ENCODE results near the gene MBOAT1. TPM values are rescaled to one million over a fixed set of nuclear protein-coding genes. Genes with fewer than 3 reads are reported as not detected.

Gene MBOAT1
- total and polyA plus RNA-seq, 8 donors = 2.4 to 47.2 (median 12.2) TPM

- no peaks in the 10 kb centered on the region for H3K36me3 ChIP-seq
- peaks cover 61 to 89% (median 73%) of the 10 kb centered on the region in 4 donors for H3K4me1 ChIP-seq
- no peak overlapping the region for H3K4me3 ChIP-seq
- no peaks in the 10 kb centered on the region for H3K9me3 ChIP-seq
- H3K27me3 ChIP-seq = no peaks in the 10 kb centered on the region
- no peak for DNase-seq
- intact Hi-C loops (cut with DNase I; ENCODE audit: low total_unique reads) = no loop called here
- H3K27ac ChIP-seq = peak overlapping the region in 4 of 5 donors; percentile 66 to 97 (median 84)
- TF ChIP-seq EP300 (IDR thresholded peaks at IDR 0.05) (no peak), CTCF (IDR thresholded peaks at IDR 0.05) (no peak), POLR2AphosphoS5 (IDR thresholded peaks at IDR 0.05) (no peak), POLR2A (IDR thresholded peaks at IDR 0.05) (no peak)
- 10 to 20% (median 17%) methylated on average over 1 of the region's 1 CpG for WGBS, 5 donors
Measured at GRCh38 chr6:20202324-20202658, 10.0 kb downstream of the MBOAT1 start.

- H3K4me1 ChIP-seq = peaks cover 49 to 76% (median 60%) of the 10 kb centered on the region in 4 donors
- peak overlapping the region; percentile 62 to 97 (median 71) for H3K27ac ChIP-seq
- no peaks in the 10 kb centered on the region for H3K36me3 ChIP-seq
- WGBS, 5 donors = 37 to 51% (median 41%) methylated on average over 8 of the region's 8 CpGs
- peak in 1 of 2 donors; percentile 42 for DNase-seq
- H3K27me3 ChIP-seq = no peaks in the 10 kb centered on the region
- H3K4me3 ChIP-seq = peak overlapping the region in 1 of 4 donors; percentile 14
- intact Hi-C loops (cut with DNase I; ENCODE audit: low total_unique reads) = no loop called here
- H3K9me3 ChIP-seq = no peaks in the 10 kb centered on the region
- no peak for TF ChIP-seq EP300 (IDR thresholded peaks at IDR 0.05)
- TF ChIP-seq POLR2A (IDR thresholded peaks at IDR 0.05) = no peak
- TF ChIP-seq CTCF (IDR thresholded peaks at IDR 0.05) = no peak
- TF ChIP-seq POLR2AphosphoS5 (IDR thresholded peaks at IDR 0.05) = no peak
Measured at GRCh38 chr6:20200761-20201630, 11.3 kb downstream of the MBOAT1 start.

GRCh38 chr6:20198775-20199174, 13.5 kb downstream of the MBOAT1 start:
- intact Hi-C loops (cut with DNase I; ENCODE audit: low total_unique reads) = no loop called here
- no peaks in the 10 kb centered on the region for H3K36me3 ChIP-seq
- DNase-seq = no peak
- H3K9me3 ChIP-seq = no peaks in the 10 kb centered on the region
- WGBS, 5 donors = 47 to 81% (median 61%) methylated on average over 6 of the region's 6 CpGs
- H3K4me1 ChIP-seq = peaks cover 30 to 60% (median 45%) of the 10 kb centered on the region in 4 donors
- TF ChIP-seq EP300 (IDR thresholded peaks at IDR 0.05) = no peak
- no peak for TF ChIP-seq POLR2A (IDR thresholded peaks at IDR 0.05)
- no peak for TF ChIP-seq CTCF (IDR thresholded peaks at IDR 0.05)
- TF ChIP-seq POLR2AphosphoS5 (IDR thresholded peaks at IDR 0.05) = no peak
- peak overlapping the region in 3 of 5 donors; percentile 9 to 33 (median 19) for H3K27ac ChIP-seq
- no peak overlapping the region for H3K4me3 ChIP-seq
- no peaks in the 10 kb centered on the region for H3K27me3 ChIP-seq

DNA sequence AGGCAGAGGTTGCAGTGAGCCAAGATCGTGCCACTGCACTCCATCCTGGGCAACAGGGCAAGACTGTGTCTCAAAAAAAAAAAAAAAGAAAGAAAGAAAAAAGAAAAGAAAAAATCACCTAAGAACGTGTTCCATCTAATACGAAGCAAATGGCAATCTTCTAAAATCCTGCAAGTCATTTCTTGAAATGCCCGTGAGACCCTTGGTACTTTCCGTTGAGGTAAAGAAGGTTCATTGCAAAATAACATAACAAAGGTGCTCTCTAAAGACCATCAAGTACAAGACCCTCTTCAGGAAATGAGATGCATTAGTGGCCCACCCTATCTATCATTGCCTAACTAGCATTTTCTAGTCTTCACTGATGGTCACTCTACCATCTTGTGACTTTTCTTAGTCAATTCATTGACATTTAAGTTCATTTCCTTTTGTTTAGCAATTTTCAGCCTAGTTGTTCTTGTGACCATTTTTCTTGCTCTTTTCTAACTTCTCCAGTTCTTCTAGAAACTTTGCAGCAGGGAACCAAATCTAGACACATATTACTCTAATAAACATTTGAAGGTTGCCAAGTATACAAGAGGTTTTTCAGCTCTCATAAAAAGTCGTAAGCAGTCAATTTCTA, 14.0 kb downstream of the MBOAT1 start:
- H3K4me1 ChIP-seq = peaks cover 25 to 55% (median 43%) of the 10 kb centered on the region in 4 donors
- TF ChIP-seq POLR2A (IDR thresholded peaks at IDR 0.05) (no peak), CTCF (IDR thresholded peaks at IDR 0.05) (no peak), POLR2AphosphoS5 (IDR thresholded peaks at IDR 0.05) (no peak), EP300 (IDR thresholded peaks at IDR 0.05) (no peak)
- no peaks in the 10 kb centered on the region for H3K27me3 ChIP-seq
- no peaks in the 10 kb centered on the region for H3K9me3 ChIP-seq
- no peaks in the 10 kb centered on the region for H3K36me3 ChIP-seq
- H3K4me3 ChIP-seq = no peak overlapping the region
- peak overlapping the region in 3 of 5 donors; percentile 9 to 33 (median 19) for H3K27ac ChIP-seq
- intact Hi-C loops (cut with DNase I; ENCODE audit: low total_unique reads) = no loop called here
- DNase-seq = no peak
- WGBS, 5 donors = 80 to 90% (median 88%) methylated on average over 6 of the region's 6 CpGs

All from stomach (tissue), 9 donors.